Embryonic facial prominence (tissue), 1 donor: ENCODE results near the gene TBC1D3B.
"Not testable (repeated sequence)": the region's sequence is repeated elsewhere in the genome, so short reads cannot be mapped to it uniquely, and the experiment has no call there.

Source experiments
- DNase-seq: peaks from one replicate; pipeline ENCODE4 v3.0.0-alpha.2; 2016; ENCODE audit errors: extremely low spot score

TBC1D3B gene

DNA sequence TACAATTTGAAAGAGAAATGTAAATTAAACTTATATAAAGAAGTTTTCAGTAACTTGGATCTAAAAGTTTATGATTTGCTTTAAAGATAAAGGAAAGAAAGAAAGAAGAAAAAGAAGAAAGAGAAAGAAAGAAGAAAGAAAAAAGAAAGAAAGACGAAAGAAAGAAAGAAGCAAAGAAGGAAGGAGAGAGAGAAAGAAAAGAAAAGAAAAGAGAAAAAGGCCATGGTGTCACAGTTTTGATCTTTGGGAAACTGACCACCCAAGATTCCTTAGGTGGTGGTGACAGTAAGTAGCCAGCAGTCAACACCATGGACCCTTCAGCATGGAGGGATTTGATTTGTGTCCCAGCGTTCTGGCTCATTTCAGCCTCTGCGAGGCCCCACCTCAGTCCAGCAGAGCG is 24.7 kb upstream of the TBC1D3B start:
- DNase-seq: not testable (repeated sequence)

DNA sequence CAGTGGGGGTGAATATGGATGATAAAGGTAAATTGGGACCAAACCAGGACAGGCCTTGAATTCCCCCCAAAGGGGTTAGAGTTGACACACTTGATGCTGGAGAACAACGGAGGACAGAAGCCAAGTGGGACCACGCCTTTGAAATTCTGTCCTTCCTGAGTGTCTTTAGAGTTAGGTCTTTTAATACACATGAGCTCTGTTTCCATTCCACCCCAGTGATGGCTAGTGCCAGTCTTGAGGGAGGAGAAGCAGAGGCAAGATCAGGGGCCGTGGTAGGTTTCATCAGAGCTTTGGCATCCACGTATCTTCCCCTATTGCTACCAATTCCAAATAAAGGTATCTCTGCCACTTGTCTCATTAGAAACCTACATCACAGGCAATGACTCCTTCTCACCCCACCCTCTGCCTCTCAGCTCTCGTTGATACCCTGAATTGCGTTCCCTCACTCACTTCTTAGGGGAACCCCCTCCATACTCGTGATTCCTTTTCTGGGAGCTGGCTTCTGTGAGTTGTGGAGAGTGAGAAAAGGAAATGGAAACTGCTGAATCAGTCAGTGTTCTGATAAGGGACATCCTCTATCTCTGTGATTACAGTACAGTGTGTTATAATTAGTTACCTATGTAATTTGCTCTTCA is 22.5 kb upstream of the TBC1D3B start:
- DNase-seq: no peak

DNA sequence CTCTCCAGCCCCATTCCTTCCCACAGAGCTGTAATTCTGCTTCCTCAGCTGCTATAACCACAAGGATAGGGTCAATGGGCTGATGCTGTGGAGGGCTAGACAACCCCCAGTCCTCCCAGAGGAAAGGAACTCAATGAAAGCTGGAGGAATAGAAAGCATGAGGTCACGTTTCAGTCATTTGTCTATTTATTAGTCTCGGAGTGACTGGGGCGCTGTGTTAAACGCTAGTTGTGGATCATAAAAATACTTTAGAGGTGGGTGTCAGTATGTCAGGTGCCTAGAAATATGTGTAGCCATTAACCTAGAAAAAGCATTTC is 20.9 kb upstream of the TBC1D3B start:
- DNase-seq: no peak

DNA sequence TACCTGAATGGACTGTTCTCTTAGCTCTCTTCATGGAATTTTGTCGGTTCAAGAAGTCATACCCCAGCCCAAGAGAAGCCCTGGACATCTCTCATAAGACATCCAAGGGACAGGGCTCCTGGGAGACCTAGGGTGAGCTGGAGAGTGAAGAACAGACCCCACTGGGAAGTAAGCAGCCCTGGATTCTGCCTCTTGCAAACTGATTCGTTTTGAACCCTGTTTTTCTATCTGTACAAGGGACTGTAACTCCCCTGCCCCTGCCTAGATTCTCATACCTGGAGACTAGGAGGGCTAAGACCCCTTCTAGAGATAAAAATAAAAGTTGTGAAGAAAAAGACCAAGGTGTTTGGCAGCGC is 19.7 kb upstream of the TBC1D3B start:
- no peak for DNase-seq

DNA sequence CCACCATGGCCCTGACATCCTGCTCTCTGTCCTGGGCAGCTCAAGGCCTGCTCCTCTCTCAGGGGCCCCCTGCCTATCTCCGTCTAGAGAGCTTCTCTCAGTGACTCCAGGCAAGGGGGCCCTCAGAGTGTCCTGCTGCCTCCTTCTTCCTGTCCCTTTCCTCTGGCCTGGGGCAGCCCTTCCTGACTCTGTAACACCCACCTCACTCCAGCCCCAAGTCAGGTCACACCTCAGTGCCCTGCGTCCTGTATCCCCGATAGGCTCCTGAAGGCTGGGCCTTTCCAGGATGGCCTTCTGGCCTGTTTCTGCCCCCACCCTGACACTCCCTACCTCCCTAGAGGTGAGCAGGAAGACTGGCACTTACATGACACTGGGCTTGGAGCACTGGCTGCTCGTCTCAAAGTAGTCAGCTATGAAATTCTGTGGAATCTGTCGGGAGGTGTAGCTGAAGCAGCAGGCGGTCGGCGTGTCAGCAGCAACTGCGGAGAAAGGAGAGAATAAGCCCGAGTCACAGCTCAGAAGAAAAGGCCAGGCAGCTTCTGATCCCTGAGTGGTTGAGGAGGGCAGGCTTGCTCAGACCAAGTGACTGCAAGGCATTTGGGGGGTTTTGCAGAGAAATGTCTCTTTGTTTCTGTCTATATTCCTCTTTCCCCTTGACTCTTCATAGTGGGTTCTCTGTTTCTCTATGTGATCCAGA is 19.1 kb upstream of the TBC1D3B start:
- no peak for DNase-seq

DNA sequence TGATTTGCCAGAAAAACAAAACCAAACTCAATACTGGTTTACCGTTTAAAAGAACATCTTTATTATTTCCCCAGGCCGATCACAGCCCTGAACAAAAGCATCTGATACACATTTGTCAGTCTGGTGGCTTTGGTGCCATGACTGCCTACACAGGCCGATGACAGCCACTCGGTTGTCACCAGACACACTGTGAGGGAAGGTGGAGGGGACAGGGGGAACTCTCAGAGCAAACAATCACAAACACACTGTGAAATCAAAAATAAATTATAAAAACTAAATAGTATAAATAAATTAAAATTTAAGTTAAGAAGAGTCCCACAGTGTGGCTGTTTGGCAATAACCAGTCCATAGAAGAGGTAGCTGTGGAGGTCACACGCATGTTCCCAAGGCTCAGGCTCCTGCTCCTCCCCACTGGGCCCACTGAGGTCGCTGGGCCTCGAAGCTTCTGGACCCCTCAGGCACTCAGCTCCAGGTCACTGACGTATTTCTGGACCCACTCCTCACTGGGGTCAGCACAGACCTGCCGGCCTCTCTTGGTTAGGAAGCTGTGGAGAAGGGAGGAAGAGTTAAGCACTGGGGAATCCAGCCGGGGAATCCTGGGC is 18.5 kb upstream of the TBC1D3B start:
- DNase-seq: not testable (repeated sequence)

DNA sequence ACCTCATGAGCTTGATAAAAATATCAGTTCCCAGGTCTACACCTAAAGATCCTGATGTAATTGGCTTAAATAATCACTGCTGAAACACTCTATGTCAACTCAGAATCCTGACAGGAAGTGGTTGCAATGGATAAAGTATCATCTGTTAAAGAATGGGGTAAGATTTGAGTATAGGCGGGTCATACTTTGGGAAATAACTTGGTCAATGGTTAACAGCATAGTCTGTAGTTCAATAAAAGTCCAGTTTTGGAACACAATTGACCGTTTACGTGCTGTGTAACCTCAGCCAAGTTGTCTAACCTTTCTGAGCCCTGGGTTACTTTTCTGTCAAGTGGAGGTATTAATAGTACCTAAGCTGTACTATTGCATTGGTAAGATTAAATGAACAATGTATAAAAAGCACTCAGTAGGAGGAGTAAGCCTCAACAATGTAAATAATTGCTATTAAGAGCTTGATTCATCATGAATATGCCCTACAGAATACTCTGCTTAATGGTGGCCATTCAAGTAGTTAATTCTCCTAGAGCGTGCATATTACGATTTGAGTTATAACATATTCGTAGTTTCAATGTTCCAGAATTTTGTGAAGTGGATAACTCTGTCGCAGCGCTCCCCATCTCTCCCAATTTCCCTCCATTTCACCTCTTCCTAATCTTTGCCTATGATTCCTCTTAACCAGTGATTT is 17.9 kb upstream of the TBC1D3B start:
- DNase-seq: not testable (repeated sequence)

DNA sequence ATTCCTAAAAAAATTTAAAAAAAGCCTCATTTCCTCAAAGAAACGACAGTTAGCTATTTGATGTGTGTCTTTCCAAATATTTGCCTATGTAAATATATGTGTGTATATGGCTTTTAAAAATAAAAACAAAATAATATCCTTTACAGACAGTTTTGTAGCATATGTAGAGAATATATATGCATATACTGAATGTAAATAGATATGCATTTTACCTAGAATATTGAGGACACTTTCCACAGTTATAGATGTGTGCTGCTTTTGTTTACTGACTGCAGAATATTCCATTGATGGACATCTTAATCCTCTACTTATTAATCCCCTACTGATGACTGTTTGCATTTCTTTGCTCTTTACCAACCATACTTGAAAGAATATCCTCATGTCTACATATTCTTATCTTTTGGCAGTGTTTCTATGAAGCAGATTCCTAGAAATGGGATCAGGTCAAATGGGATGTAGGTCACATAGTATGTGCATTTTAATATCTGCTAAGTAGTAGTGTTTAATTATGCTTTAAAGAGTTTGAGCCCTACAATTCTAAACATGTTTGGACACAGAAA is 16.9 kb upstream of the TBC1D3B start:
- no peak for DNase-seq

DNA sequence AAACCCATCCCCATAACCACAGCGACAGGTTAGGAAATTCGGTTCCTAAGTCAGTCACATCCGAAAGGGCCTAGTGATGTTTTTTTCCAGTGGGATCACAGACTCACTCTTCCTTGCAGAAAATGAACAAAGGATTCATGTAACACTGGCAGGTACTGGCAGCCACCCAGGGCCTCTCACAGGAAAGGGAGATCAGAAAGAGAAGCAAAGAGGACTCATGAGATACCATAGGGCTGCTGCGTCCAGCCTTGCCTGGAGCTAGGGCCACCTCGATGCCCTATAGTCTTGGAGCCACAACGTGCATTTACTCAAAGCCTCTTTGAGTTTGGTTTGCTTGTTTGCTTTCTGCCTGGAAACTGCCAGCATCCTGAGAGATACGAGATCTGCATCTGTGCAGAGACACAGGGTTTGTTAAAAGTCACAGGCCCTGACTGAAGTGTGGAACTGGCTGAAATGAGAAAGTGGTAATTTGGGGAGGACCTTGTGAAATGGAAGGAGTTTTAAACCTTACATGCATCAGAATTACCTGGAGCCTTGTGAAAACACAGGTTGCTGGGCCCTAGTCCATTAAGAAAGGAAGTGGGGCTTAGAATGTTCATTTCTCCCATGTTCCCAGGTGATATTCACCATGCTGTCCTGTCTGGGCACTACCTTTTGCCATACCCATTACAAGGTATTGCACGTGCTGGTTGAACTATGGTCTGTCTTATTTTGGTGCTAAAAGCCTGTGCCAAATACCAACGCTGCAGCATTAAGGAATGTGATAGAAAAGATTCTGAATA is 14.3 kb upstream of the TBC1D3B start:
- not testable (repeated sequence) for DNase-seq

DNA sequence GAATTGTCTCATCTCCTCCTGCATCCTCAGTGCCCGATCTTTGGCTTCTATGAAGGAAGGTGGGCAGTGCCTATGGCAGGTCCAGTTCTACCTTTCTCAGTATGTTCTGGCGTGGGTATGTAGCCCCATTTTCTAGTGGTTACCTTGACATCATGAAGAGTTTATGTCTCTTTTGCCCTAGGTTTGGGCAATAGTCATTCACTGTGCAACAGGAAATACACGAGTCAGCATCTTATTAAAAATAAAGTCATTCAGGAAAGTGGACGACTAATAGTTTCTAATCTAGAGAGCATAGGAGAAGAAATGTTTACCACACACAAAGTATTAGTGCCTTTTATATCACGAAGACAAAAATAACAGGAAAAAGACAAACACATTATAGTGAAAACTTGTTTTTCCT is 13.6 kb upstream of the TBC1D3B start:
- DNase-seq: not testable (repeated sequence)

DNA sequence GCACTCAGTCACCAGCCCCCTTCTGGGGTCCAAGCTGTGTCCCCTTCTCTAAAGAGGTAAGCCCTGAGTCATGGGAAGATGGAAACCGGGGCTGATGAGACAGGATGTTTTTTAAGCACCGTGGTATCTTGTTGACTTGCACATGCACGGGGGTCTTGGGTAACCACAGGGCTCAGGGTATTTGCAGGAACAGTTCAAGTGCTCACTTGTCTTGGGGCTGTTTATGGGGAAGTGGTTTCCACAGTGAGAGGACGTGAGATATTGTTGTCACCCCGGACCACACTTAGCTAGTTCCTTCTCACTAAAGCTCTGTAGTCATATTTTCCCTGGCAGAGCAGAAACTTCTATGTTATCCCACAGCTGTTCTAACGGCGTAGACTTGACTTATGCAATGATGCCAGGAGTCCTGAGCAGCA is 12.5 kb upstream of the TBC1D3B start:
- no peak for DNase-seq

DNA sequence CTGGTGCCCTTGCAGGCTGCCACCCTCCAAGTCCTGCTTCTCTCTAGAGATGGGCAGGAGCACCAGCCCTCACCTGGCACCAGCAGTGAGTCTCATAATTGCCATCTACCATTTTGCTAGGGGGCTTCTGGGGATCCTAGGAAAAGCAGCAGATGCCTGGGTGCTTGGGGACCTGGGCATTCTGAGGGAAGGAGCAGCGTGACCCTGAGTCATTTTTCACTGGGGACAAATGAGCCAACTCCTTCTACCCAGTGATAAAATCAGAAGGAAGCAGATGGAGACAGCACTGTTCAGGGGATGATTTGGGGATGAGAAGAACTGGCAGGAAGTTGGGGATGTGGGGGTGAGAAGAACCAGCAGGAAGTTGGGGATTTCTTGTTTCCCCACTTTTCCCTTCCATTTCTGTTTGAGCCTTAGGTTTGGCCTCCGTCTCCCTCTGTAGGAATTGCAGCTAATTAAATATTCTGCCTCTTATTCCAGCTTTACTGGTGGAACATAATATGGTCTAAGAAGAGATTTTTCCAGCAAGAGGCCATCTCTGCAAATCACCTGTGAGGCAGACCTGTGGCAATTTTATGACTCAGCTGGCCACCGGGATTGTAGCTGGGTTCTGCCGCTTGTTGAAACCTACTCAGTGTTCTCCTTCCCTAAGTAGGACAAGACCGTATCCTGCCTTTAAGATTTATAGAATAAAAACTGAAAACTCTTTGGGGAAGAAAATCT is 11.7 kb upstream of the TBC1D3B start:
- DNase-seq: not testable (repeated sequence)

DNA sequence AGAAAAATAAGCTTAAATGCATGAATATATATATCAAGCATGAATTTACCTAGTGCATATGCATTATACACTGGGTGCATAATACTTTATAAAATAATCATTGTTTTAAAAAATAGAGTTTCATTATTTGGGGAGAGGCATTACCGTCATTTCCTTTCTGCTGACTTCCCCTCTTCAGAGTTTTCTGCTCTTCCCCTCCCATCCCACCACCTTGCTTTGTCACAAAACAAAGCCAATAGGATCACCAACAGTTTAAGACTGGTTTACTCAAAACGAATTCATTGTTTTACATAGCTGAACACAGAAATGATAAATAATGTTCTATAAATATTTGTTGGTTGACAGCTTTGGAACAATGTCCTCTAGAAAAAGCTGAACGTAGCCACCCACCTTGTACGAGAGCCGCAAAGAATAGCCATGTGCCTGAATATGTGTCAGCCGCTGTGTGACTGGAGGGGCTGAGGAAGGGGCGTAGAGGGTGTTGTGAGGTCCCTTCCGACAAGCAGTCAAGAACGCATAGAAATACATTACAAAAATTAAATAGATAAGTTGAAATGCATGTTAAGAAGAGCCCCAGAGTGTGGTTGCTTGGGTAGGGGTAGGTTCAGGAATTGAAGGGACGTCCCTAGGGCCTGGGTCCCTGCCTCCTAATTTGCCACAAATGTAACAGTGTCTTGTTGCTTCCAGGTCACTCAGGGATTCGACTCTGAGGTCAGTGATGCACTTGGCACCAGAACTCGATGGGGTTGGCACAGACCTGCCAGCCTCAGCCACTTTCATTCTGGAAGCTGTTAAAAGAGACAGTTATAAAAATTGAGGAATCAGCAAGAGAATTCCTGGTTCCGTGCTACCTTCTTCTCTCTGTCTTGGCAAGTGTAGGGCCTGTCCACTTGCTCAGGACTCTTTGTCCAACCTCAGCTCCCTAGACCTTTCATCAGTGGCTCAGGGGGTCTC is 10.7 kb upstream of the TBC1D3B start:
- DNase-seq: not testable (repeated sequence)

DNA sequence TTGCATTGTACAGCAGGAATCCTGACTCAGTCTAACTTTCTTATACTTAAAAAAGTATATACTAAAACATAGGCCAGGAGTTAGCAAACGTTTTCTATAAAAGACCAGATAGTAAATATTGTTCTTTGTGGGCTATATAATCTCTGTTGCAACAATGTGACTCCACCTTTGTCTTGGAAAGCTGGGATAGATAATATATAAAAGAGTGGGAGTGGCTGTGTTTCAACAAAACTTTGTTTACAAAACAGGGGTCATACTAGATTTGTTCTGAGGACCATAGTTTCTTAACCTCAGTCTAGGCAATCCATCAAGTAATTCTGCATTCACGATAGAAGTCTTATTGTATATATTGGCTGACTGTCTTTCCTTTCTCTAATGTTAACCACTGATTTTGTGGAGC is 9.0 kb upstream of the TBC1D3B start:
- DNase-seq: no peak

DNA sequence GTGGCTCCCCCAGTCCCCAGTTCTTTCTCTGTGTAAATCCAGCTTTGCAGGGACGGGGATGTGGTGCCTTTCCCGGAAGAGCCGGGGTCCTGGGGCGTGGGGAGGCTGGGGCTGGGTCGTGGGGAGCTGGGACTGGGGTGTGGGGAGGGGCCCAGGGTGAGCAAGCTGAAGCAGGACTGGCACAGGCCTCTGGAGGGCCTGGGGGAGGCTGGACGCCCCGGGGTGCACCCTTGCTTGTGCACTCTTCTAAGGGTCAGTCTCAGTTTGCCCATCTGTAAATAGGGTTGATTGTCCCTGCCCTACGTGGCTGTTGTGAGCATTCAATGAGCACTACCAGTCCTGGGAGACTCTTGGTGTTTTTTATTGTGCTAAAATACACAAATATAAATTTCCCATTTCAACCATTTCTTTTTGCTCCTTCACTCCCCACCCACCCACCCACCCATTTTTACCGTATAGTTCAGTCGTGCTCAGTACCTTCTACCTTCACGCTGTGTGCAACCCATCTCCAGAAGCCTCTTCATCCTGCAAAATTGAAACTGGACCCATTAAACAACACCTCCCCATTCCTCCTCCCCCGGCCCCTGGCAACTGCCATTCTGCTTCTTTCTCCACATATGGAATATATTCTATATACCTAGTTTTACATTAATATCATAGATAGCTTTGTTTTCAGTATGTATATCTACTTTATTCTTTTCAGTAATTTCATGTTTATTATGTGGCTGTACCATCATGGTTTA is 7.8 kb upstream of the TBC1D3B start:
- no peak for DNase-seq

DNA sequence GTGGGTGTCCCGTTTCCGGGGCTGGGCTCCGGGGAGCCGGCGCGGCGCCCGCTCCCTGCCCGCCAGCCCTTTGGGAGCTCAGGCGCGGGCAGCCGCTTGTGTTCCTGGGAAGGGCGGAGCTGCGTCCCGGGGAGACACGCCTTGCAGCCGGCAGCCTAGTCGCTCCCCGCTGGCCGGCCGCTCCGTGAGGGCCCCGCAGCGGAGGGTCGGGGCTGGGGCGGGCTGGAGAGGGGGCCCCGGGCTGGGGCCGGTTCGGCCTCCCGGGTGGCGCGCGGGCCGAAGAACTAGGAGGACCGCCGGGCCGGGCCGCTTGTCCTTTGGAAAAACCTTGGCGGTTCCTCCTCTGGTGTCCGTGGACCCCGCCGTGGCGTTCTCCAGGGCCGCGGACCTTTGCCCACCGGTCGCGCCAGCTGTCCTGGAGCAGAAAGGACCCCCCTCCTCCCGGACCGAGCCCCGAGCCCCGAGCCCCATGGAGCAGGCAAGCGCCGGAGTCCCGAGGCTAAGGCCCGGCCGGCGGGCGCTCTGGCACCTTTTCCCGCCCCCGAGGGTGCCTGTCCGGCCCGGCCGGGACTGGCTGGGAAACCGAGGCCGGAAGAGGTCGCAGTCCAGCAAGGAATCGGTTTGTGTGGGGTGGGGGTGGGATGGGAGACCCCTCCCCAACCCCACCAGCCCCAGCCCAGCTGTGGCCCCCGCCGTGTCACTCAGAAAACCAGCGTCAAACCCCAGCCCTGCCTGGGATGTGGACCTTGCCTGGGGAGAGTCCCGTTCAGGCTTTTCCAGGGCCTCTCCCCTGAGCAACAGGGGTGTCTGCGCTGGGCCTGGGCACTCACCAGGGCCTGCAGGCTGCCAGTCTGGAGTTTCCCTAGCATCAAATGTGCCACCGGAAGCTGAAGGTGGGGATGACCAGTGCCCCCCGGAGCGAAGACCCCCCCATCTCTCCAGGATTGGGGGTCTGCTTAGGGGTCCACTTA is 6.8 kb upstream of the TBC1D3B start:
- no peak for DNase-seq

DNA sequence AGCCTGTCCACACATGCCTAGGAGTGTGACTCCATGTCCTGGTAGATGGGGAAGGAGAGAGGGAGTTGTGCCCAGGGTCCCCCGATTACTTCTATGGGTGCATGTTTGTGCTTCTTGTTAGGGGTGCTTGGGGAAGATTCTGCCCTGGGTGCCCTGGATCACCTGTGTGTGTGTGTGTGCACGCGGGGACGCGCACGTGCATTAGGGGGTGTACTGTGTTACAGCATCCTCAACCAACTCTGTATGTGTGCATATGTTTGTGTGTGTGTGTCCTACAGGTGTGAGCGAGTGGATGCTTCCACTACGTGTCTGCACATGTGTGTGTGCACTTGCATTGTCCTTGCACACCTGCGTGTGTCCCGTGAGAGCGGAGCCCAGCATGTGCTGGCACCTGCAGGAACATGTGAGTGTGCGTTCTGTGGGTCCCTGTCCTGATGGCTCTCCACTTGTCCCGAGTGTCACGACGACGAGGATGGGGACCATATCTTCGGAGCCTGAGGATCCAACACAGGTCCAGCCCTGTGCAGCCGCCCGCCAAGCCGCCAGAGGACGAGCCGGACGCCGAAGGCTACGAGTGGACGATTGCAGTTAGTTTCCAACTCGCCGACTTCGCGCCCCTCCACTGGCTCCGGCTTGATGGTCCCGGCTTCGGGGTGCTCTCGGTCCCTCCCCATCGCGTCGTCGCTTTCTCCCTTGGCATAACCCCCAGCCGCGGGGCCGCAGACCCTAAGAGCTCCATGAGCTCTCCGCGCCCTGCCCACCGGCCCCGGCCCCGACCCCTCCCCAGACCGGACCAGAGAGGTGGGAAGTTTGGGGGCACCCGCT is 6.0 kb upstream of the TBC1D3B start:
- DNase-seq: no peak
